HepG2 (cell line): ENCODE results near the gene RREB1. TPM values are rescaled to one million over a fixed set of nuclear protein-coding genes. Genes with fewer than 3 reads are reported as not detected.

ENCODE experiments used
- CBX5 ChIP-seq: sonication (generic); formaldehyde crosslinking; IDR thresholded peaks from 2 replicates; pipeline ENCODE4 v1.4.0; 2020; ENCODE audit warnings: missing genetic modification reagents, borderline replicate concordance
- CHCHD3 ChIP-seq: sonication (generic); formaldehyde crosslinking; IDR thresholded peaks from 2 replicates; pipeline ENCODE4 v1.8.0; 2022; ENCODE audit warnings: mild to moderate bottlenecking, missing genetic modification reagents, moderate library complexity
- FOSL2 ChIP-seq: sonication (generic); formaldehyde crosslinking; IDR thresholded peaks from 2 replicates; pipeline ENCODE4 v1.4.0; 2020; ENCODE audit warnings: missing genetic modification reagents
- FOXP1 ChIP-seq, 2 experiments: fragments of 450-650 bp in 1 of 2; IDR thresholded peaks; 2 replicates each; pipeline ENCODE4 v1.6.1; 2017 to 2018; ENCODE audit warnings: antibody characterized with exemption in 1 of 2
- HDAC1 ChIP-seq: sonication (generic); formaldehyde crosslinking; IDR thresholded peaks from 2 replicates; pipeline ENCODE4 v1.5.1; 2020; ENCODE audit warnings: mild to moderate bottlenecking, missing genetic modification reagents
- NFATC3 ChIP-seq: sonication (generic); formaldehyde crosslinking; IDR thresholded peaks from 2 replicates; pipeline ENCODE4 v1.5.1; 2020; ENCODE audit warnings: mild to moderate bottlenecking, missing genetic modification reagents
- NR2F6 ChIP-seq, 2 experiments: IDR thresholded peaks; 2 replicates each; pipeline ENCODE4 v1.6.1; 2016; ENCODE audit warnings: antibody characterized with exemption in 1 of 2, mild to moderate bottlenecking in 1 of 2
- PAXIP1 ChIP-seq: sonication (generic); formaldehyde crosslinking; conservative IDR thresholded peaks from 2 replicates; pipeline ENCODE4 v1.4.0; 2020; ENCODE audit warnings: mild to moderate bottlenecking, missing genetic modification reagents, moderate library complexity
- PHB2 ChIP-seq: fragments of 450-650 bp; IDR thresholded peaks from 2 replicates; pipeline ENCODE4 v1.6.1; 2018; ENCODE audit not compliant: partially characterized antibody
- TMF1 ChIP-seq: sonication (generic); formaldehyde crosslinking; IDR thresholded peaks from 2 replicates; pipeline ENCODE4 v1.8.1; 2022; ENCODE audit warnings: low read depth, missing genetic modification reagents
- ZNF547 ChIP-seq: sonication (generic); formaldehyde crosslinking; IDR thresholded peaks from 2 replicates; pipeline ENCODE4 v1.5.1; 2020; ENCODE audit warnings: mild to moderate bottlenecking, missing genetic modification reagents
- ZNF7 ChIP-seq: IDR thresholded peaks from 2 replicates; pipeline ENCODE4 v1.6.1; 2016; ENCODE audit warnings: missing biosample characterization, missing genetic modification reagents
- ZNF790 ChIP-seq: sonication (generic); formaldehyde crosslinking; IDR thresholded peaks from 2 replicates; pipeline ENCODE4 v1.8.0; 2022; ENCODE audit warnings: missing genetic modification reagents, mild to moderate bottlenecking, borderline replicate concordance
- ZNF800 ChIP-seq: sonication (generic); formaldehyde crosslinking; IDR thresholded peaks from 2 replicates; pipeline ENCODE4 v1.4.0; 2020; ENCODE audit warnings: missing genetic modification reagents
- polyA plus RNA-seq, 8 experiments: library from polyadenylated mRNA; depleted of rRNA in 3 of 8; stranded (reverse) in 7 of 8; unstranded in 1 of 8; fragments of >200 nt; fragmentation: Illumina TruSeq in 4 of 8; extraction: Trizol in 4 of 8; gene quantifications; 2 replicates each; pipeline versions ENCODE4 v1.2.1 to v1.2.3, GENCODE V29; 2011 to 2016; ENCODE audit warnings: low read depth in 4 of 8, missing spikeins in 1 of 8, mixed read lengths in 1 of 8; ENCODE audit not compliant: insufficient read depth in 1 of 8
- total RNA-seq, 5 experiments: library from RNA; depleted of rRNA; stranded (reverse); fragments of >200 nt; fragmentation: Illumina TruSeq; extraction: Trizol; gene quantifications; 2 replicates each; pipeline ENCODE4 v1.2.3, GENCODE V29; 2016; ENCODE audit warnings: low read depth in 1 of 5
- TF ChIP-seq, protein P1 (sequence below): IDR thresholded peaks from 2 replicates; pipeline ENCODE4 v1.6.1; 2016; ENCODE audit warnings: mild to moderate bottlenecking
- TF ChIP-seq, protein P2 (sequence below): sonication (generic); formaldehyde crosslinking; IDR thresholded peaks from 2 replicates; pipeline ENCODE4 v1.4.0; 2020; ENCODE audit warnings: mild to moderate bottlenecking, missing genetic modification reagents

Gene RREB1
- total and polyA plus RNA-seq, 2 of the 13 experiments (the other 11 are each of a cell fraction or from before 2014, with no cell fraction given): 6.1 to 23.2 TPM

GRCh38 chr6:7107578-7108195, at the start of gene RREB1 (continued):
- TF ChIP-seq, protein P1, sequence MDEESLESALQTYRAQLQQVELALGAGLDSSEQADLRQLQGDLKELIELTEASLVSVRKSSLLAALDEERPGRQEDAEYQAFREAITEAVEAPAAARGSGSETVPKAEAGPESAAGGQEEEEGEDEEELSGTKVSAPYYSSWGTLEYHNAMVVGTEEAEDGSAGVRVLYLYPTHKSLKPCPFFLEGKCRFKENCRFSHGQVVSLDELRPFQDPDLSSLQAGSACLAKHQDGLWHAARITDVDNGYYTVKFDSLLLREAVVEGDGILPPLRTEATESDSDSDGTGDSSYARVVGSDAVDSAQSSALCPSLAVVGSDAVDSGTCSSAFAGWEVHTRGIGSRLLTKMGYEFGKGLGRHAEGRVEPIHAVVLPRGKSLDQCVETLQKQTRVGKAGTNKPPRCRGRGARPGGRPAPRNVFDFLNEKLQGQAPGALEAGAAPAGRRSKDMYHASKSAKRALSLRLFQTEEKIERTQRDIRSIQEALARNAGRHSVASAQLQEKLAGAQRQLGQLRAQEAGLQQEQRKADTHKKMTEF (CRISPR knock-in tag): peak; percentile 7; the same call in 1 of the 2 replicates
- TF ChIP-seq NFATC3 (no peak), ZNF7 (CRISPR knock-in tag) (no peak), TMF1 (CRISPR knock-in tag) (0 out of 2 replicates have a peak, but pooled peaks have one; percentile 30), PAXIP1 (CRISPR knock-in tag) (no peak), CHCHD3 (CRISPR knock-in tag) (peak; percentile 30; the same call in 1 of the 2 replicates), ZNF800 (no peak), PHB2 (no peak), ZNF790 (0 out of 2 replicates have a peak, but pooled peaks have one; percentile 43), NR2F6 (IDR thresholded peaks at IDR 0.05) (no peak), NR2F6 (CRISPR knock-in tag; IDR thresholded peaks at IDR 0.05) (no peak), HDAC1 (CRISPR knock-in tag) (peak; percentile 19), FOXP1 (IDR thresholded peaks at IDR 0.05) (no peak), FOXP1 (CRISPR knock-in tag; IDR thresholded peaks at IDR 0.05) (no peak), ZNF547 (CRISPR knock-in tag) (no peak), FOSL2 (CRISPR knock-in tag) (no peak), CBX5 (CRISPR knock-in tag) (no peak)
- TF ChIP-seq, protein P2, sequence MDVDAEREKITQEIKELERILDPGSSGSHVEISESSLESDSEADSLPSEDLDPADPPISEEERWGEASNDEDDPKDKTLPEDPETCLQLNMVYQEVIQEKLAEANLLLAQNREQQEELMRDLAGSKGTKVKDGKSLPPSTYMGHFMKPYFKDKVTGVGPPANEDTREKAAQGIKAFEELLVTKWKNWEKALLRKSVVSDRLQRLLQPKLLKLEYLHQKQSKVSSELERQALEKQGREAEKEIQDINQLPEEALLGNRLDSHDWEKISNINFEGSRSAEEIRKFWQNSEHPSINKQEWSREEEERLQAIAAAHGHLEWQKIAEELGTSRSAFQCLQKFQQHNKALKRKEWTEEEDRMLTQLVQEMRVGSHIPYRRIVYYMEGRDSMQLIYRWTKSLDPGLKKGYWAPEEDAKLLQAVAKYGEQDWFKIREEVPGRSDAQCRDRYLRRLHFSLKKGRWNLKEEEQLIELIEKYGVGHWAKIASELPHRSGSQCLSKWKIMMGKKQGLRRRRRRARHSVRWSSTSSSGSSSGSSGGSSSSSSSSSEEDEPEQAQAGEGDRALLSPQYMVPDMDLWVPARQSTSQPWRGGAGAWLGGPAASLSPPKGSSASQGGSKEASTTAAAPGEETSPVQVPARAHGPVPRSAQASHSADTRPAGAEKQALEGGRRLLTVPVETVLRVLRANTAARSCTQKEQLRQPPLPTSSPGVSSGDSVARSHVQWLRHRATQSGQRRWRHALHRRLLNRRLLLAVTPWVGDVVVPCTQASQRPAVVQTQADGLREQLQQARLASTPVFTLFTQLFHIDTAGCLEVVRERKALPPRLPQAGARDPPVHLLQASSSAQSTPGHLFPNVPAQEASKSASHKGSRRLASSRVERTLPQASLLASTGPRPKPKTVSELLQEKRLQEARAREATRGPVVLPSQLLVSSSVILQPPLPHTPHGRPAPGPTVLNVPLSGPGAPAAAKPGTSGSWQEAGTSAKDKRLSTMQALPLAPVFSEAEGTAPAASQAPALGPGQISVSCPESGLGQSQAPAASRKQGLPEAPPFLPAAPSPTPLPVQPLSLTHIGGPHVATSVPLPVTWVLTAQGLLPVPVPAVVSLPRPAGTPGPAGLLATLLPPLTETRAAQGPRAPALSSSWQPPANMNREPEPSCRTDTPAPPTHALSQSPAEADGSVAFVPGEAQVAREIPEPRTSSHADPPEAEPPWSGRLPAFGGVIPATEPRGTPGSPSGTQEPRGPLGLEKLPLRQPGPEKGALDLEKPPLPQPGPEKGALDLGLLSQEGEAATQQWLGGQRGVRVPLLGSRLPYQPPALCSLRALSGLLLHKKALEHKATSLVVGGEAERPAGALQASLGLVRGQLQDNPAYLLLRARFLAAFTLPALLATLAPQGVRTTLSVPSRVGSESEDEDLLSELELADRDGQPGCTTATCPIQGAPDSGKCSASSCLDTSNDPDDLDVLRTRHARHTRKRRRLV: 0 out of 2 replicates have a peak, but pooled peaks have one; percentile 65
